HPDE6-E6E7 (cell line): ENCODE data around the gene GPRC5B.

ENCODE experiments used
- DNase-seq: peaks from one replicate; pipeline ENCODE4 v3.0.0; 2011; ENCODE audit warnings: missing footprints; ENCODE audit errors: extremely low spot score

The GPRC5B gene

DNA sequence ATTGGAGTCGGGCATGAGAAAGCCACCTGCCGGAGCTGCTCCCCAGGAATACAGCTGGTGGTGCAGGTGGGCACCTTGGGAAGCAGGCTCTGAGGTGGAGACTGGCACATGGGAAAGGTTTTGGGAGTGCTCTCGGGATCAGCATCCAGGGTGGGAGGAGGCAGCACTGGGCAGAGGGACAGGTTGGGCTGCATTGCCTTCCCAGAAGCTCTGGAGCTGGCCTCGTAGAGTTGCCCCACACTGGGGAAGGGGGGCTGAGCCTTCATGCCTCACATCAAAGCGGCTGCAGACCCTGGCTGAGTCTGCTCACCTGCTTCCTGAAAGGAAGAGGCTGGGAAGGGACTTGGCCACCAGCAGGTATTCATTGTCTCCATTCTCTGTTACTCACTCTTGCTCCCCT is 13.5 kb upstream of the GPRC5B start:
- DNase-seq = no peak

DNA sequence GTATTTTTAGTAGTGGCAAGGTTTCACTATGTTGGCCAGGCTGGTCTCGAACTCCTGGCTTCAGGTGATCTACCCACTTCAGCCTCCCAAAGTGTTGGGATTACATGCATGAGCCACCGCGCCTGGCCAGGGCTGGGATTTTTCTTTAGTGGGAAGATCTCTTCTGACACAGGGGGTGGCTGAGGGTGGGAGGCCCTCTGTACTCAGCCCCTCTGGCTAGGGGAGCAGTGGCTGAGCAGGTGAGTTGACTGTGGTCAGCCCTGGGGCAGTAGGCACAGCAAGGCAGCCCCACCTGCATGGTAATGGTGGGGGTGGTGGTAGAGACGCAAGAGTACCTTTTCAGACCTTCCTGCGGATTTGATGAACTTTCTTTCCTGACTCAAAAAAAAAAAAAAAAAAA is 12.3 kb upstream of the GPRC5B start:
- no peak for DNase-seq

DNA sequence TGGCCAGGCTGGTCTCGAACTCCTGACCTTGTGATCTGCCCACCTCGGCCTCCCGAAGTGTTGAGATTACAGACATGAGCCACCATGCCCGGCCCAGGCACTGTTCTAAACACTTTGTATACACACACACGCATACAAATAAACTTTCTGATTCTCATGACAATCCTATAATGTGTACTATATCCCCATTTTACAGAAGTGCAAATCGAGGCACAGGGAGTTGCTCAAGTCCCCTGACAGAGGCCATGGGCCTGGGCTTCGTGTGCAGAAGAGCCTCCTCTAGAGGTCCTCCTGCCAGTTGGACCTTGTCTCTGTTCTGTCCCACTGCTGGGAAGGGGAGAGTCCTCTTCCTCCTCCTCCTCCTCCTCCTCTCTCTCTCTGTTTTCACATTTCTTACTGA is 9.9 kb upstream of the GPRC5B start:
- DNase-seq = no peak

DNA sequence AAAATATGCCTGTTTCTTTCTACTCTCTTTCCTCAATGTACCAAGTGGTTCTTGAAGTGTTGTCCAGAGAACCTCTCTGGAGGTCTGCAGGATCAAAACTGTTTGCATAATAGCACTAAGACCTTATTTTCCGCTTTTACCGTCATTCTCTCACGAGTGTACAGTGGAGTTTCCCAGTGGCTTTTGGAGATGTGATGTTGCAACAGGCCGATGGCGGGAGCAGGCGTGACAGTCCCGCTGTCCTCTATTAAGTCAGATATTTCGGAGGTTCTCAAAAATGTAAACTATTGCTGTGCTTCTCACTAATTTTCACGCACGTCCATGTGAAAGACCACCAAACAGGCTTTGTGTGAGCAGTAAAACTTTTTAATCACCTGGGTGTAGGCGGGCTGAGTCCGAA is 8.3 kb upstream of the GPRC5B start:
- no peak for DNase-seq

DNA sequence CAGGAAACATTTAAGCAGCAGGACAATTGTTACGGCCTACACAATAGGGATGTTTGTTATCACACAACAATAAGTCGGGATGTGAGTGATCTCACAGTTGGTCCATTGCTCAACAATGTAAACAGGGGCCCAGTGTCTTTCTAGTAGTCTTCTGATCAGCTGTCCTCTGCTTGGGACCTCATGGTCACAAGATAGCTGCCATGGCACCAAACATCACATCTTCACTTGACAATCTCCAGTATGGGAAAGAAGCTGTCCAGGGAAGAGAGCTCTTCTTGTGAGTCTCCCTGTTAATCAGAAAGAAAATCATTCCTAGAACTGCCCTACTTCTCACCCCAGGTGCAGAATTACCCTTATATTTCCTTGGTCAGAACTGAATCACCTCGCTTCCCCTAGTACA is 6.3 kb upstream of the GPRC5B start:
- DNase-seq = no peak

- DNase-seq = no peak
Measured at GRCh38 chr16:19888834-19889233, 4.2 kb upstream of the GPRC5B start.

DNA sequence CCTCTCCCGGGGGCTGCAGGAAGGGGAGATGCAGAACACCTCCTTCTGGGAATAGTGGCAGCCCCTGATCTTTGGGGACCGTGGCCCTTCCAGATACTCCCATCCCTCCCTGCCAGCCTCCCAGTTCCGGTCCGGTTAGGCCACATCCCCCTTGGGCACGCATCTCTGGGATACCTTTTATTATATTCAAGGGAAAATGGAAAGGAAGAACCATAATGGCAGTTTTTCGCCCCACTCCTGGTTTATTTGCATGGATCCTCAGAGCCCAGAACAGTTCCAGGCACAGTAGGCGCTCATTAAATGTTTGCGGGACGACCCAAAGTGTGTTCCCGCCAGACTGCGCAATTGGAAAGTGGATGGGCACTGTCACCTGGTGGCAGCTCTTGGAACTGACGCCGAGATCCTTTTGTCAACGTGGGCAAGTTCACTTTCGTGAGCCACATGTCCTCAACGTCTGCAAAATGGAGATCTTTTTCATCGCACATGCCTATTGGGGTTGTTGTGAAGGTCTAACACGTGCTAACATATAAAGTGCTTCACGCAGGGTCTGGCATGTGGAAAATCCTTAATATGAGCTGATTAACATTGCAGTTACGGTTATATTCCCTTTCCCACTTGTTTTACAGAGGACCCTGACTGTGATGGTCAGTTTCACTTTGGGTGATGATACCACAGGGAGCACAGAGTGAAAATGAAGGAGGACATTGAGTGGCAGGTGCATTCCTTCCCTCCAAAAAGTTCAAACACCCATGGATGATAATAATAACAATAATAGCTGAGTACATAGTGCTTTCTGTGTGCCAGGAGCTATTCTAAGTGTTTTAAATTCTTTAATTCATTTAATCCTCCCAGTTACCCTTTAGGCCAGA is 1.7 kb upstream of the GPRC5B start:
- DNase-seq = peak; percentile 47

GRCh38 chr16:19885451-19886072 is 914 bp upstream of the GPRC5B start:
- no peak for DNase-seq

DNA sequence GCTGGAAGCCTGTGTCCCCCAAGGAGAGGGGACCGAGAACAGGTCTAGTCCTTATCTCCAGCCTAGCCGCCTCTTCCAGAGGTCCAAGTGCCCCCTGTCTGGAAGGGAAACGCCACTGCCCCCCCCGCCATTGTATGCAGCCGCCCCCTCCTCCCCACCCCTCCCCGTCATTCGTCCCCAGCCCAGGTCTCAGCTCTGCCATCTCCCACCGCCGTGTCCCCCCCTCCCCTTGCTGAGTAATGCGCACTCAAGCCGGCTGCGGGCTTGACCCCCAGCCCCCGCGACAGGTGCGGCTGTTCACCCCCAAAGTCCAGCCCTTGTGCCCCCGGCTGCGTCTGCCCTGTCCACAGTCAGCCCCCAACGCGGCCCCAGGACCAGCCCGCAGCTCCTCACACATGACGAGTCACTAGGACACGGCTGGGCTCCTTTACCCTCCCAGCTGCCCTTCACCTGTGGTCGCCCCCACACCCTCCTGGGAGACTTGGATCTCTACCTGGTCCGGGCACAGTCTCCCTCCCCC is 622 bp downstream of the GPRC5B start:
- no peak for DNase-seq

DNA sequence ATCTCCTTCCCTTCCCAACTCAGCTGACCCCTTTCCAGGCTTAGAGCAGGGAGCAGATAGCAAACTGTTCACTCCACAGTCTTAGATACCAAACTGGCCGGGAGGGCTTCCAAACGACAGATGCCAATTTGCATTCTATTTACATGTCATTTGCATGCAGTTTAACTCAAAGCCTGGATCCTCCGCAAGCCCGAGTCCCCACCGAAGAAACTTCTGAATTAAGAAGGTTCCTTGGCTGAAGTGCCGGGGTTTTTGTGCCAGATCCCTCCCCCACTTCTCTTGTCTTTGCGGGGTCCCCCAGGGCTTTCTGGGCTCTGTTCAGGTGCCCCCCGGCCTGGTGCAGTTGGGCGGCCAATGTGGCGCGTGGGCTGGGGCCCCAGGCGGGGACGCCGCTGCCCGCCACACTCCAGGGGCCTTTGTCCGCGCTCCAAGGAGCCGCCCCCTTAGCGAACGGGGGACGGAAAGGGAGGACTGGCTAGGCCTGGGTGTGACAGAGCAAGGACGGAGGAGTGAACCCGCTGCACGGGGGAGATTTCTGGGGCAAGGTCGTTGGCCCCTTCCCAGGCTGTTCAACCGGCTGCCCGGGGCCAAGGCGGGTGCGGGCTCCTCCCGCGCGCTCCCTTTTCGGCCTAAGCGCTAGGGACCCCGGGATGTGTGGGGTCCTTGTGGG is 1.2 kb downstream of the GPRC5B start:
- no peak for DNase-seq

DNA sequence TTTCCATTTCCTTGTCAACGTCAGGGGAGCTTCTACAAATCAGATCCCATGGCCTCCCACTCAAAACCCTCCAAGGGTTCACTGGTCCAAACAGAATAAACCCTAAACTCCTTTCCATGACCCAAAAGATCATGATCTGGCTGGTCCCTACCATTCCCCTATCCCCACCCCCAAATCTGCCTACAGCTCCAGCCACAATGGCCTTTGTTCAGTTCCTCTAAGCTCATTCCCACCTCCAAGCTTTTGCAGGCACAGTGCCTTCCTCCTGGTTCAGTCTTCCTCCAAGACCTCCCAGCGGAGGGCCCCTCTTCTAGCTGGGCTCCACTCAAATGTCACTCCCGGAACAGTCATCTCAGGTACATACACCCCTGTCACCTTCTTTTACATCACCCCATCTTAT is 2.0 kb downstream of the GPRC5B start:
- DNase-seq = no peak

DNA sequence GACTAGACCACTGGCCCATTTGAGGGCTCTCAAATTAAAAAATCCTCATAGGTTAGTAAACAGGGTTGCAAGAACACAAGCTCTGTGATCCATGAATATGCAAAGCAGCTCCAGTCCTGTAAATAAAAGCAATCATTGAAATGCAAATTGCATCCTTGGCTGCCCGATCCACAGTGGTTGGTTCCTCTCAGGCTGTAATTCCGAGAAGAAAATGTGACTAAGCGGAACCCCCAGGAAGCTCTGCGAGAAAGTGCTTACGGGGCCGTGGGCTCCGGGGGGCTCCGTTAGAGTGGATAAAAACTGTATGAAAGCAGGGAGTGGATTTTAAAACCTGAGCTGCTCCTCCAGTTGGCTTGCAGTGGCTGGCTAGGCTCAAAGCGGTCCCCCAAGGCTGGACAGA is 2.5 kb downstream of the GPRC5B start:
- no peak for DNase-seq

- DNase-seq = no peak
Measured at GRCh38 chr16:19881783-19882182, 2.9 kb downstream of the GPRC5B start.

GRCh38 chr16:19881028-19881427 is 3.6 kb downstream of the GPRC5B start:
- DNase-seq = no peak

DNA sequence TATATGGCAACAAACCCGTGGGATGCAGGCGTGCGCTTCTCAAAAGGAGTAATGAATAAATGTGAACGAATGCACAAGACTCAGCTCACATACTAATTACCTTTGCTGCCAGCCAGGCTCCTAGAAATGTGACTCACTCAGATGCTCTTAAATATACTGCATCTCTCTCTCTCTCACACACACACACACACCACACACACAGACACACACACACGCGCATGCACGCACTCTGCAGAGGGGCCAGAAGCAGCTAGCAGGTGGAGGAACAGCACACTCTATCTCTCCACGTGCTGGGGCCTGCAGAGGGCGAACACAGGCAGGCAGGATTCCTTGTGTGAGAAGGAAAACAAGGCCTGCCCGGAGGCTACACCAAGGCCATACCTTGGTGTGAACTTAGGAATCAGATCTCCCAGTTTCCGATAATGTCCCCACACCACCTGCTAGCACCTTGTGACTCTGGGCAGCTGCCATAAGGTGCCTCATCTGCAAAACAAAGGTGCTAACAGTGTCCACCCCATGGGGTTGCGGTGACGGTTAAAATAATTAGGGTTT is 5.3 kb downstream of the GPRC5B start:
- DNase-seq = peak; percentile 54

DNA sequence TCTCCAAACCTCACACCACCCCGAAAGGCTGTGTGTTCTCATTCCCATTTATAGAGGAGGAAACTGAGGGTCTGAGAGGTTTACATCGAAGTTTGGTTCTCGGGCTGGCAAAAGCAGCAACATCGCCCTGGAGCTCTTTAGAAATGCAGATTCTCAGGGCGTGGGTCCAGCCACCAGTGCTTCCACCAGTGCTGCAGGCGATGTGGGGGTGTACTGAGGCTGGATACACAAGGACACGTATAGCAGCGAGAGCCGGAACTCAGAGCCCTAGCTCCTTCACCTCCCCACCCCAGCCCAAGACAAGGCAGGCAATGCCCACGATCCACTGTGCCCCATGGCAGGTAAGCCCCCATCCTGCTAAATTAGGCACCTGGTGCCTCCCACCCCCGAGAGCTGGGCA is 5.9 kb downstream of the GPRC5B start:
- DNase-seq = no peak

DNA sequence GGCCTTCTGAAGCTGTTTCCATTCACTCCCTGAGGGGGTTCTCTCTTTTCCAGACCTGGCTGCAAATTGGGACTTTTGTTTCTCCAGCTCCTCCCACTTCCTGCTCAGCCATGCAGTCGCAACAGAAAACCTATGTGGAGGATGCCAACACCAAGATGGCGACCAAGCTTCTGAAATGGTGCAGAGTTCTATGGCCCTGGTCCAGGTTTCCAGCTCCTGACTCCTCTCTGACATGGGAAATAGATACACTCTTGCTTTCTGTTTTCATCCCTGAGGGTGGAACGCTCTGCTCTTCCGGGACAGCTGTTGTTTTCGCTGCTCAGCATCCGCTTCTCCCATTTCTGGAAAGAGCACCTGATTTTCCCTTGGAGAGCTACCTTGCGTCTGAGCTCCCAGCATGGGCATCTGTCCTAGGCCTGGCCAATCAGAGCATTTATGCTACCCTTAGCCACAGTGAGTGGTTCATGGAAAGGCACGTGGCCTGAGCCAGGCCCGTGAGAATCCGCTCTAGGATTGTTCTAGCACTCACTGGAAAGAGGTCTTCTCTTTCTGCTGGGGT is 8.1 kb downstream of the GPRC5B start:
- no peak for DNase-seq

DNA sequence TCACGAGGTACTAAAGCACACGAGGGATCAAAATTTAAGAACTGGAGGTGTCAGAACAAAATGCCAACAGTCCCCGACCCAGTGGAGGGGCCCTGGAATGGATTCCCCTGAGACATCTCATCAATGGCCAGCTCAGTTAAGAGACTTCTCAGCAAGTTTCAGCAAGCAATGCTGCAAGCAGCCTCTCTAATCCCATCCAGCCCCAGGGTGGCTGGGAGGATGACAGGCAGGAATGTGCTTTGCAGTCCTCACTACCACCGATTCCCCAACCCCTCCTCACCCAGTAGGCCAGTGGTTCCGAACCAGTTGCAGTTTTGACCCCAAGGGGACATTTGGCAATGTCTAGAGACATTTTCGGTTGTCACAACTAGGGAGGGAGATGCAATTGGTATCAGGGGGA is 8.7 kb downstream of the GPRC5B start:
- DNase-seq = no peak

DNA sequence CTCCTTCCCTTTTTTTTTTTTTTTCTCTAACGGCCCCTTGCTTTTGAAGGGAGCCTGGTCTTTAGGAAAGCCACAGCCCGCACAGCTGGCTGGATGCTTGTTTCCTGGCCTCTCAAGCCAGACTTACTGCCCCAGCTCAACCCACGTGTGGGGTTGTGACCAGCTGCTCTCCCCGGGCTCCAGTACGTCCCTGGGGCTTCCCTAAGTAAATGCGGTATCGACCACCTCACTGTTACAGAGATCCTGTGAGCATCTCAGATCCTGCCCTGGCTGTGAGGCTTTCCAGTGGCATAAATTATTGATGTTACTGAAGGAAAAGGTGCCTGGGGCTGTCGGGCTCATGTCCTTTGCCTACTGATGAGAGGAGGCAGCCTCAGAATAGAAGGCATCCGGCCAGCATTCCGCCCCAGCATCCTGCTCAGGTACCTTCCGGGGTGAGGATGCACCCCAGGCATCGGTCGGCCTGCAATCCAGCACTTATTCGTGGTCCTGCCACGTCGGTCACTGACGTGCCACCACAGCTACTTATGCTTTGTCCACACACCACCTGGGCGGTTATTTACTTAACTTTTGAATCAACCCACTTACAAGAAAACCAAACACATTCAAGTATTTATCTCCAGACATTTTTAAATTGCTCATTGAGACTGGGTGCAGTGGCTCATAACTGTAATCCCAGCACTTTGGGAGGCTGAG is 9.6 kb downstream of the GPRC5B start:
- no peak for DNase-seq

DNA sequence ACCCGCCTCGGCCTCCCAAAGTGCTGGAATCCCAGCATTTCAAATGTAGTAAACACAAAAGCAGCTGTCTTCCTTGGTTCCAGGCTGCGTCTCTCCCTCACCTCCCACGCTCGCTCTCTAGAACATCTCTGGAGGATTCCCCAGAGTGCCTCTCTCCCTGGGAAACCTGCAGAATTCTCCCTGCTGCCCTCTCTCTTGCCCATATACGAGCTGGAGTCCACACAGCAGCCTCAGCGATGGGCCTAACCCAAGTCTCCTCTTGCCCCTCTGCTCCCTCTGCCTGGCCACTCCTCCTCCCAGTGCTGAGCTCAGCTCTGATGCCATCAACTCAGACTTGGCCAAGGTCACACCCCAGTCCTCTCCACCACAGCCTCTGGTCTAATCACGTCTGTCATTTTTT is 10.6 kb downstream of the GPRC5B start:
- DNase-seq = no peak

DNA sequence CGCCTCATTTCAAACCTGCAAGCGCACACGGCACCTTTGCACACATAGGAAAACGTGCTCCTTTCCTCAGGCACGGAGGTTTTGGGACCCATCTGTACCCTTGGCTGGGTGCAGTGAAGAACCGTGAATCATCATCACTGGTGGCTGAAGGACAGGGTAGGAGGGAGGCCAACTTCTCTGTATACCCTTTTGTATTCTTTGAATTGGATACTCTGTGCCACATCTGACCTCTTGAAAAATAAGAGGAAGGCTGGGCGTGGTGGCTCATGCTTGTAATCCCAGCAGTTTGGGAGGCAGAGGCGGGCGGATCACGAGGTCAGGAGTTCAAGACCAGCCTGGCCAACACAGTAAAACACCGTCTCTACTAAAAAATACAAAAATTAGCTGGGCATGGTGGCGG is 11.7 kb downstream of the GPRC5B start:
- no peak for DNase-seq
